Measurements from ENCODE around the gene GPR4. TPM values are rescaled to one million over a fixed set of nuclear protein-coding genes. Genes with fewer than 3 reads are reported as not detected.
A peak's percentile ranks its signal among the peaks of the same experiment; 100 is the strongest.

GPR4 gene
- total RNA-seq, 2 experiments from 2014 or later = 0.38 TPM; not detected in 1

DNA sequence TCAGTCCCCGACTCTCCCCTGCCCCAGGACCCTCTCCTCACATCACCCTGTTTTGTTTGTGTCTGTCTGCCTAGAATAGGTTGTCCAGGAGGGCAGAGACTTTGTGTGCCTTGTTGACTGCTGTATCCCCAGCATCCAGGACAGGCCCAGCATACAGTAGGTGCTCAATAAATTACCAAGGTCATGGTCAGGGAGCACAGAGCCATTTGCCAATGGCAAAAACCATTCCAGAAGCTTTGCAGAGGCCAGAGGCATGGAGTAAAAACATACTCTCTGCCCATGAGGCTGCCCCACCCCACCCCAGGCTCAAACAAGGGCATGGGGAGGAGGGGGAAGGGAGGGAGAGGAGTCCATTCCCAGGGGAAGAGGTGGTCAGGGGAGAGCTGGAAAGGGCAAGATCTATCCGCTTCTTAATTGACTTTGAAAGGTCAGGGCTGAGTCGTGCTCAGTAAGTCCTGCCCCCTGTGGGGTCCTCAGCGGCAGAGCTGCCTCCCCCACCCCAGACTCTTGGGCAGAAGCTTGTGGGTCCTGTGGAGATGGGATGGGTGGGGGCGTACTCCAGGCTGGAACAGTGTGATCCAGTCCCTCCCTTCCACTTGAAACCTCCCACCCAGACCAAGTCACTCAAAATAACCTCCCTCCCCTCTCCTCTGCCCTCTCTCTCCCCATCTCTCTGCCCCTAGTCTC is 4.4 kb downstream of the GPR4 start:
- Histone ChIP-seq H3K4me1 (ENCODE audit: insufficient read depth, low read length, poor library complexity, severe bottlenecking) (peaks cover 19% of the 10 kb centered on the region), H3K79me2 (ENCODE audit: insufficient read depth, low read depth, low read length) (no peaks in the 10 kb centered on the region), H3K27ac (ENCODE audit: low read depth, low read length, poor library complexity, severe bottlenecking) (no peak overlapping the region), H2AFZ (ENCODE audit: low read length) (no peak overlapping the region; the same call in 1 of the 2 replicates), H3K4me2 (ENCODE audit: low read length) (peak overlapping the region; percentile 63), H3K9me2 (ENCODE audit: insufficient read depth, low read length) (no peaks in the 10 kb centered on the region), H3K4me3 (ENCODE audit: low read depth, low read length, poor library complexity, severe bottlenecking) (peak overlapping the region; percentile 44), H3K9me3 (ENCODE audit: low read length) (no peaks in the 10 kb centered on the region), H4K20me1 (ENCODE audit: insufficient read depth, low read length) (no peaks in the 10 kb centered on the region), H3K36me3 (ENCODE audit: insufficient read depth, low read length) (no peaks in the 10 kb centered on the region)
- DNase-seq (ENCODE audit: low spot score) = no peak
- intact Hi-C loops (cut with micrococcal nuclease; ENCODE audit: unreplicated experiment) = no loop called here
- no TSS peak for BruUV-seq (replicated peaks)
- ChIA-PET POLR2A (no interaction called here), CTCF (ENCODE audit: unreplicated experiment) (interaction anchor here (0.6 kb wide), 1 partner anchor 48 kb away, joined by 3 read pairs; no protein-coding TSS in a partner anchor)
- TF ChIP-seq CTCF (conservative IDR thresholded peaks at IDR 0.05; ENCODE audit: low read length) (no peak), EZH2phosphoT487 (IDR thresholded peaks at IDR 0.05; ENCODE audit: borderline replicate concordance, low read depth, low read length) (no peak)

- H3K79me2 ChIP-seq (ENCODE audit: insufficient read depth, low read depth, low read length) = no peaks in the 10 kb centered on the region
- H3K36me3 ChIP-seq (ENCODE audit: insufficient read depth, low read length) = no peaks in the 10 kb centered on the region
- POLR2A ChIA-PET = interaction anchor here (0.7 kb wide), 2 partner anchors 42 to 50 kb away, joined by 3 to 4 read pairs; no protein-coding TSS in a partner anchor
- H3K9me3 ChIP-seq (ENCODE audit: low read length) = no peaks in the 10 kb centered on the region
- no peaks in the 10 kb centered on the region for H4K20me1 ChIP-seq (ENCODE audit: insufficient read depth, low read length)
- no peak overlapping the region for H3K27ac ChIP-seq (ENCODE audit: low read depth, low read length, poor library complexity, severe bottlenecking)
- DNase-seq (ENCODE audit: low spot score) = no peak
- H3K9me2 ChIP-seq (ENCODE audit: insufficient read depth, low read length) = no peaks in the 10 kb centered on the region
- CTCF ChIA-PET (ENCODE audit: unreplicated experiment) = no interaction called here
- intact Hi-C loops (cut with micrococcal nuclease; ENCODE audit: unreplicated experiment) = no loop called here
- no peak overlapping the region for H3K4me2 ChIP-seq (ENCODE audit: low read length)
- no peak overlapping the region for H2AFZ ChIP-seq (ENCODE audit: low read length)
- TF ChIP-seq CTCF (conservative IDR thresholded peaks at IDR 0.05; ENCODE audit: low read length) (no peak), EZH2phosphoT487 (IDR thresholded peaks at IDR 0.05; ENCODE audit: borderline replicate concordance, low read depth, low read length) (no peak)
- H3K4me1 ChIP-seq (ENCODE audit: insufficient read depth, low read length, poor library complexity, severe bottlenecking) = peaks cover 19% of the 10 kb centered on the region
- no peak overlapping the region for H3K4me3 ChIP-seq (ENCODE audit: low read depth, low read length, poor library complexity, severe bottlenecking)
- BruUV-seq (replicated peaks) = no TSS peak
Observed at GRCh38 chr19:45595814-45596213, 6.2 kb downstream of the GPR4 start.

DNA sequence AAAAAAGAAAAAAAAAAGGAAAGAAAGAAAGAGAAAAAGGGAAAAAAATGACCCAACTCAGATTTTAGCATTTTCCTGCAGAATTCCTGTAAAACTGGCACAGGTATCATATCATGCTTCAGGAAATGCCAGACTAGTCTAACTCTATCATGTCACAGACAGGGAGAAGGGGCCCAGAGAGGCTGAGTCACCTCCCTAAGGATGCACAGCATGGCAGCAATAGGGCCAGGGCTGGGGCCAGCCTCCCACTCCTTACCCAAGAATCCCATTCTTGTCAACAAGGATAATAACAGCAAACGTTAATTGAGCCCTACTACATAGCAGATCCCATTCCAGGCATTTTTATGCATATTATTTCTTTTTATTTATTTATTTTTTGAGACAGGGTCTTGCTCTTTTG is 8.5 kb downstream of the GPR4 start:
- no peak overlapping the region for H2AFZ ChIP-seq (ENCODE audit: low read length)
- no peaks in the 10 kb centered on the region for H4K20me1 ChIP-seq (ENCODE audit: insufficient read depth, low read length)
- no peak overlapping the region for H3K4me2 ChIP-seq (ENCODE audit: low read length)
- TF ChIP-seq EZH2phosphoT487 (IDR thresholded peaks at IDR 0.05; ENCODE audit: borderline replicate concordance, low read depth, low read length) (no peak), CTCF (conservative IDR thresholded peaks at IDR 0.05; ENCODE audit: low read length) (no peak)
- BruUV-seq (replicated peaks) = no TSS peak
- intact Hi-C loops (cut with micrococcal nuclease; ENCODE audit: unreplicated experiment) = no loop called here
- H3K9me2 ChIP-seq (ENCODE audit: insufficient read depth, low read length) = no peaks in the 10 kb centered on the region
- no peak for DNase-seq (ENCODE audit: low spot score)
- H3K4me3 ChIP-seq (ENCODE audit: low read depth, low read length, poor library complexity, severe bottlenecking) = no peak overlapping the region
- H3K27ac ChIP-seq (ENCODE audit: low read depth, low read length, poor library complexity, severe bottlenecking) = no peak overlapping the region
- H3K36me3 ChIP-seq (ENCODE audit: insufficient read depth, low read length) = no peaks in the 10 kb centered on the region
- CTCF ChIA-PET (ENCODE audit: unreplicated experiment) = no interaction called here
- H3K9me3 ChIP-seq (ENCODE audit: low read length) = no peaks in the 10 kb centered on the region
- peaks cover 6% of the 10 kb centered on the region for H3K4me1 ChIP-seq (ENCODE audit: insufficient read depth, low read length, poor library complexity, severe bottlenecking)
- H3K79me2 ChIP-seq (ENCODE audit: insufficient read depth, low read depth, low read length) = no peaks in the 10 kb centered on the region
- POLR2A ChIA-PET = interaction anchor here (0.7 kb wide), 1 partner anchor 10 kb away, joined by 4 read pairs; no protein-coding TSS in a partner anchor

Measured in OCI-LY7 (cell line).